ENCODE results near the gene INTS4. TPM values are rescaled to one million over a fixed set of nuclear protein-coding genes. Genes with fewer than 3 reads are reported as not detected.
"Not testable (repeated sequence)": the region's sequence is repeated elsewhere in the genome, so short reads cannot be mapped to it uniquely, and the experiment has no call there.

Gene INTS4
- total RNA-seq, 2 experiments from 2014 or later, result 50.6 to 57.0 TPM

- BruUV-seq (replicated peaks); H3K4me2 ChIP-seq (ENCODE audit: low read length); H2AFZ ChIP-seq (ENCODE audit: low read length); CTCF ChIA-PET (ENCODE audit: unreplicated experiment); H3K79me2 ChIP-seq (ENCODE audit: insufficient read depth, low read depth, low read length); H3K9me2 ChIP-seq (ENCODE audit: insufficient read depth, low read length); POLR2A ChIA-PET; intact Hi-C loops (cut with micrococcal nuclease; ENCODE audit: unreplicated experiment); H3K9me3 ChIP-seq (ENCODE audit: low read length); H4K20me1 ChIP-seq (ENCODE audit: insufficient read depth, low read length); H3K4me1 ChIP-seq (ENCODE audit: insufficient read depth, low read length, poor library complexity, severe bottlenecking); H3K27ac ChIP-seq (ENCODE audit: low read depth, low read length, poor library complexity, severe bottlenecking); DNase-seq (ENCODE audit: low spot score); H3K4me3 ChIP-seq (ENCODE audit: low read depth, low read length, poor library complexity, severe bottlenecking): not testable (repeated sequence)
- H3K36me3 ChIP-seq (ENCODE audit: insufficient read depth, low read length), result peaks cover 23% of the 10 kb centered on the region
Measured at GRCh38 chr11:77890619-77891056, 103.8 kb downstream of the INTS4 start.

- BruUV-seq (replicated peaks); H3K4me2 ChIP-seq (ENCODE audit: low read length); DNase-seq (ENCODE audit: low spot score); H4K20me1 ChIP-seq (ENCODE audit: insufficient read depth, low read length); H3K9me3 ChIP-seq (ENCODE audit: low read length); H3K4me3 ChIP-seq (ENCODE audit: low read depth, low read length, poor library complexity, severe bottlenecking); H3K4me1 ChIP-seq (ENCODE audit: insufficient read depth, low read length, poor library complexity, severe bottlenecking); H3K27ac ChIP-seq (ENCODE audit: low read depth, low read length, poor library complexity, severe bottlenecking); H2AFZ ChIP-seq (ENCODE audit: low read length); H3K9me2 ChIP-seq (ENCODE audit: insufficient read depth, low read length); CTCF ChIA-PET (ENCODE audit: unreplicated experiment); H3K79me2 ChIP-seq (ENCODE audit: insufficient read depth, low read depth, low read length); POLR2A ChIA-PET; intact Hi-C loops (cut with micrococcal nuclease; ENCODE audit: unreplicated experiment): not testable (repeated sequence)
- peaks cover 24% of the 10 kb centered on the region for H3K36me3 ChIP-seq (ENCODE audit: insufficient read depth, low read length)
Measured at GRCh38 chr11:77890100-77890614, 104.3 kb downstream of the INTS4 start.

- POLR2A ChIA-PET; CTCF ChIA-PET (ENCODE audit: unreplicated experiment); H4K20me1 ChIP-seq (ENCODE audit: insufficient read depth, low read length); H3K27ac ChIP-seq (ENCODE audit: low read depth, low read length, poor library complexity, severe bottlenecking); H3K4me3 ChIP-seq (ENCODE audit: low read depth, low read length, poor library complexity, severe bottlenecking); H3K9me3 ChIP-seq (ENCODE audit: low read length); intact Hi-C loops (cut with micrococcal nuclease; ENCODE audit: unreplicated experiment); H3K4me1 ChIP-seq (ENCODE audit: insufficient read depth, low read length, poor library complexity, severe bottlenecking); H3K79me2 ChIP-seq (ENCODE audit: insufficient read depth, low read depth, low read length); H3K9me2 ChIP-seq (ENCODE audit: insufficient read depth, low read length); H2AFZ ChIP-seq (ENCODE audit: low read length); H3K4me2 ChIP-seq (ENCODE audit: low read length); DNase-seq (ENCODE audit: low spot score); BruUV-seq (replicated peaks): not testable (repeated sequence)
- peaks cover 25% of the 10 kb centered on the region for H3K36me3 ChIP-seq (ENCODE audit: insufficient read depth, low read length)
Measured at GRCh38 chr11:77889045-77889444, 105.4 kb downstream of the INTS4 start.

GRCh38 chr11:77886401-77886800, 108.1 kb downstream of the INTS4 start:
- Histone ChIP-seq H3K4me2 (ENCODE audit: low read length) (no peak overlapping the region), H3K79me2 (ENCODE audit: insufficient read depth, low read depth, low read length) (no peaks in the 10 kb centered on the region), H3K4me1 (ENCODE audit: insufficient read depth, low read length, poor library complexity, severe bottlenecking) (no peaks in the 10 kb centered on the region), H3K4me3 (ENCODE audit: low read depth, low read length, poor library complexity, severe bottlenecking) (no peak overlapping the region), H3K9me2 (ENCODE audit: insufficient read depth, low read length) (no peaks in the 10 kb centered on the region), H3K9me3 (ENCODE audit: low read length) (no peaks in the 10 kb centered on the region), H2AFZ (ENCODE audit: low read length) (no peak overlapping the region), H4K20me1 (ENCODE audit: insufficient read depth, low read length) (no peaks in the 10 kb centered on the region), H3K27ac (ENCODE audit: low read depth, low read length, poor library complexity, severe bottlenecking) (no peak overlapping the region), H3K36me3 (ENCODE audit: insufficient read depth, low read length) (peaks cover 45% of the 10 kb centered on the region)
- DNase-seq (ENCODE audit: low spot score), result no peak
- ChIA-PET CTCF (ENCODE audit: unreplicated experiment) (no interaction called here), POLR2A (no interaction called here)
- no TSS peak for BruUV-seq (replicated peaks)
- intact Hi-C loops (cut with micrococcal nuclease; ENCODE audit: unreplicated experiment), result no loop called here
- TF ChIP-seq CTCF (conservative IDR thresholded peaks at IDR 0.05; ENCODE audit: low read length) (no peak), EZH2phosphoT487 (IDR thresholded peaks at IDR 0.05; ENCODE audit: borderline replicate concordance, low read depth, low read length) (no peak)
